HG03457 (cell line): ENCODE data around the gene CYP1A1.

Experiments
- ATAC-seq: cut with Tn5 transposase; IDR thresholded peaks from one replicate; pipeline ENCODE4 v1.9.1; 2021; ENCODE audit warnings: moderate number of reproducible peaks; ENCODE audit not compliant: unreplicated experiment

The CYP1A1 gene

GRCh38 chr15:74725225-74725774 is at the start of gene CYP1A1:
TSS of gene CYP1A1 (minus strand) at chr15:74725528. CDS start at chr15:74723097, 2,431 bp downstream.
- no peak for ATAC-seq

- ATAC-seq, result no peak
These were observed 48.5 kb upstream of the CYP1A1 start for GRCh38 chr15:74773731-74774252.

DNA sequence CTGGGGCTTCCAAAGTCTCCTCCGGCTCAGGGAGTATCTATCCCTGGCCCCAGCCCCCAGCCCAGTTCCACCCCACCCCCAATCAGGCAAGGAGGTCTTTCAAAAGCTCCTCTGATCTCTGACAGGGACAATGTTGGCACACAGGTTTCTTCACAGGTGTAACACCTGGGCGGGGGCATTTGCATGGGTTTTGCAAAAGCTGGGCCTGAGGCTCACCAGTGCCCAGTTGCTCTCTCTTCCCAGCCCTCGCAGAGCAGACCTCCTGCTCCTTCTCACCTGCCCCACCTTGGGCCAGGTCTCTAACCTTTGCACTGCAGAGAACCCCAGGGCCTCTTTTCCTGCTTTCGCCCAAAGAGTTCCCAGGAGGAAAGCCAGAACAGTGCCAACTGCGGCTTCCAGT is 48.0 kb upstream of the CYP1A1 start:
- ATAC-seq, result no peak

- no peak for ATAC-seq
These were observed 45.0 kb upstream of the CYP1A1 start for GRCh38 chr15:74770211-74770903.

DNA sequence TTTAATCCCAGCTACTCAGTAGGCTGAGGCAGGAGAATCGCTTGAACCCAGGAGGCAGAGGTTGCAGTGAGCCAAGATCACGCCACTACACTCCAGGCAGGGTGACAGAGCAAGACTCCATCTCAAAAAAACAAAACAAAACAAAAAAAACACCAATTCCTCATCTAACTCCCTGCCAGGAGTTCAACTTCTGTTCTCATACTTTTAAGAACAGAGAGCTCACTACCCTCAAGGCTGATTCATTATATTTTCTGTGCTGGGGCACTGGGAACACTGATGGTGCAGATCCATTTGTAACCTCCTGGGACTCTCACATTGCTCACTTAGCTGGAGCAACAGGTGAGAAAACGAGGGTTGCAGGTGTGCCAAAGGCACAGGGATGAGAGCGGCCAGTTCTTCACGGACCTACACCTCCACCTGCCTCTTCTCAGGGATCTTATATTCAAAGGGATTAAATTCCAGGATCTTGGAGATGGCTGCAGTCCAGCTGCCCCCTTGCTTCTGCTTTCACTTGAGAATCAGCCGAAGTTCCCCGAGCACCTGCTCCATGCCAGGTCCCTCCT is 44.2 kb upstream of the CYP1A1 start:
- ATAC-seq, result no peak

- ATAC-seq, result no peak
These were observed 43.5 kb upstream of the CYP1A1 start for GRCh38 chr15:74768771-74769342.

- ATAC-seq, result no peak
These were observed 42.9 kb upstream of the CYP1A1 start for GRCh38 chr15:74768099-74768770.

- ATAC-seq, result no peak
These were observed 42.1 kb upstream of the CYP1A1 start for GRCh38 chr15:74767167-74768098.

DNA sequence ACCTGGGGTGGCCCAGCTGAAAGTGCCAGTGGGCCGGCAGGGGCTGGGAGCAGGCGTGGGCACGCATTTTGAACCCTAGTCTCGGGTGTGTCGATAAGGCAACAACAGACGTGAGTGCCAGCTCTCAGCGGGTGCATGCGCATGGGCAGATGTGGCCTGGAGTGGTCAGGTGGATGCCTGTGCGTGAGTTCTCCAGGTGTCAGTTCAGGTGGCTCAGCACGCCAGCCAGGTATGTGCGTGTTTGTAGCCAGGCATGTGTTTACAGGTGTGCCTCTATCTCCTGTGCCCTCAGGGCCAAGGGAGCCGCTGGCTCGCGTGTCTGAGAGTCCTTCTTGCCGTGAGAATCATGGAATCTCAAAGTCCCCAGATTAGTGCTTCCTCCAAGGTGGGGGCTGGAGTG is 38.1 kb upstream of the CYP1A1 start:
- ATAC-seq, result no peak

GRCh38 chr15:74762791-74763150 is 37.4 kb upstream of the CYP1A1 start:
- no peak for ATAC-seq

DNA sequence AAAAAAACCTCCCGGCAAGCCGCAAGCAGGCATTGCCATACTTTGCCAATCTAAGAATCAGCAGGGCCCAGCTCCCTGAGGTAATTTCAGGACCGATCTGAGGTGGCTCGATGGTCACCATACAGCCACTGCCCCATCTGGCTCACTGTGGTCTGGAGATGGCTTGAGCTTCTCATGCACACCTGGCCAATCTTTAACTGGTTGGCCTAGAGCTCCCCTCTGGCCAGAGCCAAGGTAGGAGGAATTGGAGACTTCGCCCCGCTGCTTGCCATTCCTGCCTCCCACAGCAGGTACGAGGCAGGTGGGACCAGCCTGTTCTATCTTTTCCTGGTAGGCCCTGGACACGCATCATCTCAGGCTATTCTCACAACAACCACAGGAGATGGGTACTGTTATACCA is 33.4 kb upstream of the CYP1A1 start:
- ATAC-seq, result no peak

GRCh38 chr15:74754593-74755215 is 29.4 kb upstream of the CYP1A1 start:
- ATAC-seq, result no peak

- ATAC-seq, result no peak
These were observed 27.2 kb upstream of the CYP1A1 start for GRCh38 chr15:74752531-74752930.

DNA sequence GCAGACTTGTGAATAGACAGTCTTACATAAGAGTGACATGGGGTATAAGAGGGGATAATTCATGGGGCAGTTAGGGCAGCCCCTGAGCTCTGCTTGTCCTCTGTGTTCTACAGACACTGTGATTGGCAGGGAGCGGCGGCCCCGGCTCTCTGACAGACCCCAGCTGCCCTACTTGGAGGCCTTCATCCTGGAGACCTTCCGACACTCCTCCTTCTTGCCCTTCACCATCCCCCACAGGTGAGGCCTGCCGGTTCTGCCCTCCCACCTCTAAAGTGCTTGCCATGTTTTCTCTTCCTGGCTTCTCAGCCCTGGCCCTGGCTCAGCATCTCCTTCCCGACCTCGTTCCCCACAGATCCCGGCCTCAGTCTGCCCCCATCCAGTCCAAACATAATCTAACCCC is 26.7 kb upstream of the CYP1A1 start:
- ATAC-seq, result no peak

DNA sequence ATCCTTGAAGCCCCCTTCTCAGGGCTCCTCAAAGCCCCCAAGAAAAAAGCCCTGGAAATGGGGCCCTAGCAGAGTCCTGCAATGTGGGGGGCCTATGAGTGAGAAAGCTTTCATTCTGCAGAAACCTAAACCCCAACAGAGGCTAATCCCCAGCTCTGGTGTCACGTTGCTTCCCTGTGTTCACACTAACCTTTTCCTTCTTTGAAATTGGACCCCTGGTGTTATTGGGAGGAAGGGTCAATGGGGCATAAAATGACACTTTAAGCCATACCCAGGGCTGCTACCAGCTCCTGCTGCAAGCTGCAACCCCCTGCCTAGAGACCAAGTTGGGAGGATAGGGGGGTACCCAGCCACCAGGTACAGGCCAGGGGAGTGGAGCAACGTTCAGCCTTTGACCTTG is 25.4 kb upstream of the CYP1A1 start:
- no peak for ATAC-seq

GRCh38 chr15:74749832-74750231 is 24.5 kb upstream of the CYP1A1 start:
- no peak for ATAC-seq

DNA sequence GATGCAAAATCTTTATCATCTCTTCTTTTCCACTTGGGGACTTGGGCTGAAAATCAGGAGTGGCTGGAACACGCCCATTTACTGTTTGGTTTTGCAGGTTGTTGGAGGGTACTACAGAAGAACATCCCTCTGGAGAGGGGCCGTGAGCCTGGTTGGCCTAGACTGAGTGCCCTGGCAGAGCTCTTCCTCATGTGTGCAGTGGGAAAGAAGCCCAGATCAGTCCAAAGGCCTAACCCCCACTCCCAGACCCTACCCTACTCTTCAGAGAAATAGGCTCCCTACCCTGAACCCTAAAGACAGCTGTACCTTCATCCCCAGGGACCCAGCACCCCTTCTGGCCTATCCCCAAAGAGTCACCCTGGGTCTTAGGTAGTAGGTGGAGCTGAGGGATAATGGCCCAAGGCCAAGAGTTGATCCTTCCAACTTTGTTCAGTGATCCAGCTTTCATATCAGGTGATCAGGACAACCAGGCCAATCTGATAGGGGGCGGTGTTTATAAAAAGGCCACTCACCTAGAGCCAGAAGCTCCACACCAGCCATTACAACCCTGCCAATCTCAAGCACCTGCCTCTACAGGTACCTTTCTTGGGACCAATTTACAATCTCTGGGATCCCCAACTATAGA is 23.1 kb upstream of the CYP1A1 start, which contains the start of gene CYP1A2:
Gene CYP1A2, plus strand, starts transcription at position 524 of the 625 bp plus-strand sequence. CDS start 894 bp downstream, outside the sequence.
- ATAC-seq, result no peak

DNA sequence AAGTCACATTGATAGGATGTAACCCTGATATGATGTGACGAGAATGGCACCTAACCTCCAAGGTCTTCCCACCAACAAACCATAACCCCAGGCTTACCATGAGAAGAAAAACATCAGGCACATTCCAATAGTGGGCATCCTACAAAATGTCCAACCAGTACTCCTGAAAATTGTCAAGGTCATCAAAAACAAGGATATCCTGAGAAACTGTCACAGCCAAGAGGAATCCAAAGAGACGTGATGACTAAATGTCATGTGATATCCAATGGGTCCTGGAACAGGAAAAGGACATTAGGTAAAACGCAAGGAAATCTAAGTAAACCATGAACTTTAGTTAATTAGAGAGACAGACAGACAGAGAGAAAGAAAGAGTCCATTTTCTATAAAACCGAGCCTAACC is 21.1 kb upstream of the CYP1A1 start:
- no peak for ATAC-seq

GRCh38 chr15:74742422-74742821 is 17.1 kb upstream of the CYP1A1 start:
- no peak for ATAC-seq
